Left lobe of liver (tissue), 2 donors: ENCODE results near the gene TFCP2. TPM values are rescaled to one million over a fixed set of nuclear protein-coding genes. Genes with fewer than 3 reads are reported as not detected.
"Not testable (repeated sequence)": the region's sequence is repeated elsewhere in the genome, so short reads cannot be mapped to it uniquely, and the experiment has no call there.

Source experiments
- ATAC-seq: fragments of 200-7000 bp; cut with Tn5 transposase; one replicate; pipeline ENCODE4 v1.9.1; 2020; ENCODE audit warnings: mild to moderate bottlenecking, moderate library complexity
- DNase-seq: peaks from one replicate; pipeline ENCODE4 v3.0.0-alpha.2; 2020; ENCODE audit warnings: low spot score
- total RNA-seq: library from RNA; stranded (reverse); gene quantifications from one replicate; pipeline ENCODE4 v1.2.1, GENCODE V29; 2021
- donor health status: DM: no; HTN: no; CAD: no; lungs with moderate emphysema.
- donor health status: DM: no; HTN: yes; CAD: no.

TFCP2 gene
- total RNA-seq, 1 donor from 2014 or later: 7.7 TPM

DNA sequence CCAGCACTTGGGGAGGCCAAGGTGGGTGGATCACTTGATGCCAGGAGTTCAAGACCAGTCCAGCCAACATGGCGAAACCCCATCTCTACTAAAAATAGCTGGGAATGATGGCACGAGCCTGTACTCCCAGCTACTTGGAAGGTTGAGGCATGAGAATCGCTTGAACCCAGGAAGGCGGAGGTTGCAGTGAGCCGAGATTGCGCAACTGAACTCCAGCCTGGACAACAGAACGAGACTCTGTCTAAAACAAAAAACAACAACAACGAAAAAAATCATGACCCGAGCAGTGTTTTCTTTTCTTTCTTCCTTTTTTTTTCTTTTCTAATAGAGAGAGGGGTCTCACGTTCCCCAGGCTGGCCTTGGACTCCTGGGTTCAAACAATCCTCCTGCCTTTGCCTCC is 86.0 kb downstream of the TFCP2 start:
- ATAC-seq (no peak), DNase-seq (no peak)

DNA sequence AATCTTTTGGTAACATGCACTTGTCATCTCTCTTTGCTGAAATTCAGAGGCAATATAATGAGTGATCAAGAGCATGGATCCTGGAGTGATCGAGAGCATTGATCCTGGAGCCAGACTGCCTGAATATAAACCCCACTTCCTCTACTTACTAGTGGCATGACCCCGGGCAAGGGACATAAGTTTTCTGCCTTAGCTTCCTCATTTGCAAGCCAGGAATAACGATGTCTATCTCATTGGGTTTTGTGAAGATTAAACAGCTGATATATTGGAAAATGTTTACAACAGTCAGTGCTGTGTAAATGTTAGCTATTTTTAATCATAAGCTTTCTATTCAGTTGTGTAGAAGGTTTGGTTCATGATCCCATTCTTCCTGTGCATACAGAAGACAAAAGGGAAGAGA is 87.2 kb downstream of the TFCP2 start:
- DNase-seq: no peak
- ATAC-seq: no peak

DNA sequence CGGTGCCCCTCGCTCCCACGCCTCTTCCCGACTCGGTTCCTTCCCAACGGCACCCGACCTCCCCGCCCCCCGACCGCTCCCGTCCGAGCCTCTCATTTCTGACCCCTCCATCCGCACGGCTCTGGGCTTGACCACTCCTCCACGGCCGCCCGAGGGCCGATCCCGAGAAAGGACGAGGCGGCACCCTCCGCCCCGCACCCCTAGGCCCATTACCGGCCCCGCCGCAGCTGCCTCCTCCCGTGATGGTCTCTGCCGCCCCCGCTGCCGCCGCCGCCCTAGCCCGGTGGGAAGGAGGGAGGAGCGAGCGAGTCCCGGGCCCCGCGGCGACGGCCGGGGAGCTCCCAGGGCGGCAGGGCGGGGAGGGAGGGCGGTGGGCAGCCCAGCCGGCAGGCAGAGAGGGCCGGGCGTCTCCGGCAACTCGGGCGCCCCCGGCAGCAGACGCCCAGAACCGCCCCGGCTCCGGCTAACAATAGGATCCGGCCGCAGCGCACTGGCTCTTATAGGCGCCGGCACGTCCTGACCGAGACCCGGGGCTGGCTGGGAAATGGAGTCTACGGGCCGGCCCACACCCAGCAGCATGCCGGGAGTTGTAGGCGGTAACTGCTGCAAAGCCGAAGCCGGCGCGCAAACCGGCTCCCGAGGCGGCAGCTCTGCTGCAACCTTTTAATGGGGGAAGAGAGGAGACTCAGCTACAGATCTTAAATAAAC is 89.7 kb downstream of the TFCP2 start, which contains the start of gene CSRNP2:
Gene CSRNP2 (minus strand): TSS at position 471 of the 708 bp plus-strand sequence. CDS start 7,035 bp downstream, outside the sequence.
- ATAC-seq (peak; percentile 99), DNase-seq (peak; percentile 96)

DNA sequence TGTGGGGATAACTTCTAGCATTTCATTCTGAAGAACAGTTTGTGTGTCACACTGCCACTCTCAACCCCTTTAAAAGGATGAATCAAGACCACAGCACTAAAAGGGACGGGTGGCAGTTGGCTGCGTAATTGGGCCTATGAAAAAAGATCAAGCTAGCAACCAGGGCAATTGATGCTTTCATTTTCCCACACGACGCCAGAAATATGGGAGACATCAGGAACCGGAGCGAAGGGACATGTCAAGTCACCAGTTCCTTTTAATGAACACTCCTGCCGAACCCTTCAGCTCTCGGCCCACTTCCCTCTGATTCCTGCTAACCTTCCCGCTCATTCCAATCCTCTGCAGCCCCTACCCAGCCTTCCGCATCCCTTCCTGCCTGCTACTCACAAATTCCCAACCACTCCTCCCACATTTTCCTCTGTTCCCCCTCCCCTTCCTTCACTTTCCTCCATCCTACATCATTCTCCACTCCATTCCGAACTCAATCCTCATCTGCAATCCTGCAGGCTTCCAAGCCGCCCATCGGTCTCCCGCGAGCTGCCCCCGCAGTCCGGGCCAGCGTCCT is 90.3 kb downstream of the TFCP2 start:
- ATAC-seq: peak; percentile 32
- DNase-seq: no peak

DNA sequence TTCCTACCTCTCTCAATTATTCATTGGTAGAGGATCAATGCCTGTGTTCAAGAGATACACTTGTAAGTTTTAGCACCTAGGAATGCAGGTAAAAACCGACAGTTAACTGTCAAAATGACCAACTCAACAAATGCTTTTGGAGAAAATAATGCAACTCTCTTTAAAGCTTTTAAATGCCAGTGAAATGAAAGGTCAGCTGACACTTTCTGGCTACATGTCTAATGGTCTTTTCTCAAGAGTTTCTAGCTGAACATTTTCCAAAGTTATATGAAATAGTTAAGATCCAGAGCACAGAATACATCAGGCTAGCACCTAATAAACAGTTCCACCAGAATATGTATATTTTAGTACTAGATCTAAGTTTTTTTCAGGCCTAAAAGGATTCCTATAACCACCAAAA is 91.5 kb downstream of the TFCP2 start:
- no peak for DNase-seq
- ATAC-seq: no peak

DNA sequence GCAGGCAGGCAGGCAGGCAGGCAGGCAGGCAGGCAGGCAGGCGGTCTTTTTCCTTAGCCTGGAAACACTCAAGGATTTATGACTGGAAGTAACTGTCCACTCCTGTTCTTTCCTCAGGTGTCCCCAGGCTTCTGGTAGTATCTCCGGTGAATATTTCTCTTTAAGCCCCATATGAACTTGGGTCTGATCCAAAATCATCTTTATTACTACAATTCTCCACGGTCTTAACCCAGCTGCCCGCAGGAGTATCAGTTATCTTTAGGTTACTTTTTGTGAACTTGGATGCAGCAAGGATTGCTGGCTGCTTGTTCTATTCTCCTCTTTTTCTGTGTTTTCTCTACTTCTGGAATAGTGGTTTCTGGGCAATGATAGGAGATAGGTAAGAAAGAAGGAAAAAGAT is 92.8 kb downstream of the TFCP2 start:
- no peak for ATAC-seq
- no peak for DNase-seq

DNA sequence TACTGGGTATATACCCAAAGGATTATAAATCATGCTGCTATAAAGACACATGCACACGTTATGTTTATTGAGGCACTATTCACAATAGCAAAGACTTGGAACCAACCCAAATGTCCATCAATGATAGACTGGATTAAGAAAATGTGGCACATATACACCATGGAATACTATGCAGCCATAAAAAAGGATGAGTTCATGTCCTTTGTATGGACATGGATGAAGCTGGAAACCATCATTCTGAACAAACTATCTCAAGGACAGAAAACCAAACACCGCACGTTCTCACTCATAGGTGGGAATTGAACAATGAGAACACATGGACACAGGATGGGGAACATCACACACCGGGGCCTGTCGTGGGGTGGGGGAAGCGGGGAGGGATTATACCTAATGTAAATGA is 94.1 kb downstream of the TFCP2 start:
- DNase-seq, ATAC-seq: not testable (repeated sequence)

DNA sequence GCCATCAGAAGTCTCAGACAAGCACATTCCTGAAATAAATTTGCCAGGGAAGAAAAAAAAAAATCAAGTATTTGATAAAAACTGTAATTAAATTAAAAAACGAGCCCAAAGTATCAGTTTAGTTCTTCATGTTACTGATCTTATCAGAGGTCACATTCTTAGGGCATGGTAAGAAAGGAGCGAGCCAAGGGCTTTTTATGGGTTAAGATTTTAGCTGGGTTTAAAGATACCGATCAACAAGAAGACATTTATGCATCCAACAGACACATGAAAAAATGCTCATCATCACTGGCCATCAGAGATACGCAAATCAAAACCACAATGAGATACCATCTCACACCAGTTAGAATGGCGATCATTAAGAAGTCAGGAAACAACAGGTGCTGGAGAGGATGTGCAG is 94.6 kb downstream of the TFCP2 start:
- ATAC-seq, DNase-seq: not testable (repeated sequence)

DNA sequence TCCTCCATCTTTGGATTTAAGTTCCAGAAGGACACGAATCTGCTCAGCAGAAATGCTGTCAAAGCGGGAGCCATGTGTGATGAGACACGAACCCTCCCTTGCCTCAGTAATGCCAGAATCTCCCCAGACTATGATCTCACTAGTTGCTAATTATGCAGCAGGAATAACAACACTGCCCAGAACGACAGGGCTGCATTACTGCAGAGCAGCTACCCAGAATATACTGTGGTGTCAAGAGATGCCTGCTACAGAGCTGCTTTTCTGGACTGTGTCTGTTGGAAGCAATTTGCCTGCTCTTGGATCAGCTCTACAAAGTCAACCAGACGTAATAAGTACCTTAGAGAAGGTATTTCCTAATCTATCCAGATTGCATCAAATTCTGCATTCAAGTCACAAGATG is 95.0 kb downstream of the TFCP2 start:
- no peak for DNase-seq
- ATAC-seq: no peak

DNA sequence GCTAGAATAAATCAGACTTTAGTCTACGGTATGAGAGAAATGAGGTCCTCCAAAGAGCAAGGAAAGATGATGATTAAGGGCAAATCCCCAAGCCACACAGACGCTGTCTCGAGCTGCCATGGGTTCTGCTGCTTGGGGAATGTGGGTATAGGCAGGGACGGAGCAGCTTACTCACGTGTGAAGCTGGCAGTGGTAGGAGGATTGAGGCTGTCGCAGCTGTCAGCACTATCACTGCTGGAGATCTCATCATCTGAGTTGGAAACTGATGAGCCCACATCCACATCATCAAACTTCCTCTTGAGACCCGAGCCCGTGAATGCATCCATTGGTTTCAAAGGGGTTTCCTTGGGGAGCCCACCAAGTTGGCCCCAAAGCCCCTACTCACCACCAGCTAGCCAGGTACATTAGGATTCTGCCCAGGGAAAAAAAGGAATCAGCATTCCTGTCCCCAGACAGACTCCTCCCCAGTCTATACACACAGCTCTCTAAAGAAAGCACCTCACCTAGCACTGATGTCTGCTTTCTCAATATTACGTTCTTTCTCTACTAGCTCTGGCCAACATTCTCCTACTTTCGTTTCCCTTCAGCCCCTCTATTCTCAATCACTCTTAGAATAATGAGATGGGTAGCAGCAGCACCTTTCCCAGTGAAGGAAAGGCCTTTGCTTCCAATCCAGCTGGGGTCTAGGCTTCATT is 96.6 kb downstream of the TFCP2 start:
- no peak for ATAC-seq
- DNase-seq: no peak

DNA sequence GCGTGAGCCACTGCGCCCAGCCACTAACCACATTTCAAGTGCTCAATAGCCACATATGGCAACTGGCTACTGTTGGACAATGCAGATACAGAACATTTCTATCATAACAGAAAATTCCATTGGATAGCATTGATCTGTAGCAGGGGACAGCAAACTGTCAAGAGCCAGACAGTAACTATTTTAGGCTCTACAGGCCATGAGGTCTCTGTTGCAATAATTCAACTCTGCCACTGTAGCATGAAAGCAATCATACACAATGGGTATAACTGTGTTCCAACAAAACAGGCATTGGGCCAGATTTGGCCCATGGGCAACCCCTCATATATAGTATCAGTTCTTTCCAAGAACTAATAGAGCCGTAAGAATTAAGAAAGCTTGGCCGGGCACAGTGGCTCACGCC is 97.5 kb downstream of the TFCP2 start:
- no peak for DNase-seq
- ATAC-seq: no peak

DNA sequence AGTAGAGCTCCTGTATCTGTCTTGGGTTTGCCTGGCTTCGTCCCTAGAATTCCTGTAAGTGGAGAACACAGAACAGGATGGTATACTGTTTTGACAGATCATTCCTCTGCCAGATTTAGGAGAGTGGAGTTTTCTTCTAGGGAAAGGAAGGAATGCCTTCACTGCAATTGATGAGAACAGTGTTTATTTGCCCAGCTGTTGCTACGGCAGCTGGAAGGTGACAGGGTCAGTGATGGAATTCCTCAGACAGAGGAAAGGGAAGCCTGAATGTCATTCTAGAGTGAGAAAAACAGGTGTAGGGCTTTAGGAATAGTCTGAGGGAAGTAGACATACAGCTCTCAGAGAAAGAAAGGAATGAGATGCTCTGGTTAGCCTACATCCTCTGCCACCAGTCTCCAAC is 101.3 kb downstream of the TFCP2 start:
- DNase-seq (no peak), ATAC-seq (no peak)

DNA sequence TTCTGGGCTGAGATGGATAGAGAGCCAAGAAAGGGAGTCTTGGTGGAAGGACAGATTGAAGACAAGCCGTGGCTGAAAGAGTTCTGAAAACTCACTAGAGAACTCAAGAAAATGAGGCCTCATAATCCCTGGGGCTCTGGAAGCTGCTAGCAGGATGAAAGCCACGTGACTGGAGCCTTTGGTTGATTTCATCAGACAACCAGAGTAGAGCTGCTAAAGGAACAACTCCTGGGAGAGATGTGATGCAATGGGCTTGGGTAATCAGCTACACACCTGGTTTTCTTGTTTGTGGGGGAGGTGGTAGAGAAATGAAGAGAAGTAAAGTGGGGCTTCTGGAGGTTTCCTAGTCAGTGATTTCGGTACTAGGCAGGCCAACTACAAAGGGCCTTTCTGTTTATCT is 102.9 kb downstream of the TFCP2 start:
- ATAC-seq: peak; percentile 90
- peak; percentile 71 for DNase-seq

DNA sequence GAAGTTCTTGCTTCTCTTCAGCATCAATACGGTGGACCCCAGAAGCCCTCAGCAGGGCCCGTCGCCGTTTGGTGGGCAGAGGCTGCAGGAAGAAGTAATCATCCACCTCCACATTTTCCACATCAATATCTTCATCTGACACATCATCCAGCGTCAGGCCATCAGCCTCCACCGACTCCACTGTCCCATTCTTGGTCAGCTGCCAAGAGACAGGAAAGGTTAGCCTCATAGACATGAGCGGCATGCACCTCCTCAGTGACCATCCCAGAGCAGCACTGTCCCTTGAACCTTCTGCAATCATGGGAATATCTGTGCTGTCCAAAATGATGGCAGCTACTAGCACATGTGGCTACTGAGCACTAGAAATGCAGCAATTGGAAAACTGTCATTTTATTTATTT is 105.2 kb downstream of the TFCP2 start:
- no peak for ATAC-seq
- DNase-seq: no peak

DNA sequence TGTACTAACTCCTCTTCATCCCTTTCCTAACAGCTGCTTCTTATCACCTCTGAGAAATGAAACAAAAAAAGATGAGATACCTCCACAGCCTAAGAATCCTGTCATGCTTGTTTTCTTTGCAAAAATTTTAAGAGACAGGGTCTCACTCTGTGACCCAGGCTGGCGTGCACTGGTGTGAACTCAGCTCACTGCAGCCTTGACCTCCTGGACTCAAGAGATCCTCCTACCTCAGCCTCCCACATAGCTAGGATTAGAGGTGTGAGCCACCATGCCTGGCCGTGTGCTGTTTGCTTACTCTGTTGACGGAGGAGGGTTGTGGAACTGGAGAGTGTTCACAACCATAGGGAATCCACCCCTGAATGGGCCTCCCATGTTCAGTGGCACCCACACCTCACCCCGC is 105.7 kb downstream of the TFCP2 start:
- DNase-seq (no peak), ATAC-seq (no peak)

DNA sequence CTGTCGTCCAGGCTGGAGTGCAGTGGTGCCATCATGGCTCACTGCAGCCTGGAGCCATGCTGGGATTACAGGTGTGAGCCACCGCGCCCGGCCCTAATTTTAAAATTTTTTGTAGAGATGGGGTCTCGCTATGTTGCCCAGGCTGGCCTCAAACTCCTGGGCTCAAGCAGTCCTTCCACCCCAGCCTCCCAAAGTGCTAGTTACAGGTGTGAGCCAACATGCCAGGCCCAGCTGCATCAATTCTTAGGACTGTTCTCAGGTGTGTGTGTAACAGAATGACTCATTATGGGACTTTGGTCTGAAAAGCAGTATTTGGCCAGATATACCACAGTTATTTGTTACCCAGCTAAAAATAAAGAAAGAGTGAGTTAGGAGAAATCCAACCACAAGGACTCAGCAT is 107.4 kb downstream of the TFCP2 start:
- DNase-seq (no peak), ATAC-seq (peak; percentile 63)

DNA sequence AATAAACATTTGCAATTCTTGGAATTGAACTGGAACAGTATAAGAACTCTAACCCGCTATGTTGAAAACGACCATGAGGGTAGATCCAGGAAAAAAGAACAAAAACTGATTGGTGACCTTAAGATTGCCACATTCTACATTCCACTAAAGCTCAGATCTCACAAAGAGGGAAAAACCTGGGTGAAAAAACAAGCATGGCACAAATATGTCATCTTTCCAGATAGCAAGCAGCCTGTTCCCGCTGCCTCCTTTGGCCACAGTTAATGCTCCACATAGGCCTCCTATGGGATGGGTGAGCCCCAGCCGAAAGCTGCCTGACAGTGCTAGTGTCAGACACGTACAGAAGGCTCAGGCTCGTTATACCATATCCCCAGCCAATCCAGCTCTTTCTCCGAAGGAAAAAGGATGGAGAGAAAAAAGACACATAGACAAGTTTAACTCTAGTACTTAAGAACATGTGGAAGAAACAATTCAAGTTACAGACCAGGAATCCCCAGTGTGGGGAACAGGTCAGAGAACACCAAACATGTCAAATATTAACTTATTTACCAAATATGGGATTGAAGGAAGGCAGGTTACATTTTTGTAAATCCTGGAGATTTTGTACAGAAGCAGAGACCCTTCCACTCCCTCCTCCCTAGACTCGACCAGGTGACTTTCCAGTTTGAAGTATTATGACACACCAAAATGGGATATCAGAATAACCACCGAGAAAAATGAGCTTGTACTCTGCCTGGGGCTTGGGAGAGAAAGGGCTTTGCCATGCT is 110.1 kb downstream of the TFCP2 start:
- no peak for DNase-seq
- ATAC-seq: peak; percentile 39

DNA sequence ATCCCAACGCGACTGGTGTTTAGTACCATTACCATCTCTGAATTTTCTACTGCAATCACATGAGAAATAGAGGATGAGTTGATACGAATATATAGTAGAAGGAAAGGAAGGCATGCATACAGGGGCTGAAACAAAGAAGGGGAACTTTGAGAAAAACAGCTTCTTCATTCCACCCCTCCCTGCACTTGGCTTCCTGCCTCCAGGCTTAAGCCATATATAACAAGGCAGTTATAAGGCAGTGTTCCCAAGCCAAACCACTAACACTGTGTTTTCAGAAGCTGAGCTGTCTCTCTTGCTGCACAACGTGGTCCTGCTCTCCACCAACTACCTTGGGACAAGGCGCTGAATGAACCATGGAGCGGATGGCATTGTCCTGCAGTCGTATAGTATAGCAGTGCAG is 113.8 kb downstream of the TFCP2 start:
- no peak for DNase-seq
- no peak for ATAC-seq

DNA sequence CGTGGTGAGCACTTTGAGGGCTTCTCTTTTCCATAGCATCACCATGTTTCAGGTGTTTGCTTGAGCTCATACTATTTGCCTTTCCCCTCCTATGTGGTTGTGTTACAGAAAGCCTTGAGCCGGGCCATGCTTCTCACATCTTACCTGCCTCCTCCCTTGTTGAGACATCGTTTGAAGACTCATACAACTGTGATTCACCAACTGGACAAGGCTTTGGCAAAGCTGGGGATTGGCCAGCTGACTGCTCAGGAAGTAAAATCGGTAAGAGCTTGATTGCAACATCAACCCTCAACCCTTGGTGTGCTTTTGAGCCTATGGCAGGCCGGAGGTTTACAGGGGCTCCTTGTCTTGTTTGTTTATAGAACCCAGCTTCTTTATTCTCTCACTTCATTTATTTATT is 116.7 kb downstream of the TFCP2 start:
- ATAC-seq (peak; percentile 40), DNase-seq (no peak)

DNA sequence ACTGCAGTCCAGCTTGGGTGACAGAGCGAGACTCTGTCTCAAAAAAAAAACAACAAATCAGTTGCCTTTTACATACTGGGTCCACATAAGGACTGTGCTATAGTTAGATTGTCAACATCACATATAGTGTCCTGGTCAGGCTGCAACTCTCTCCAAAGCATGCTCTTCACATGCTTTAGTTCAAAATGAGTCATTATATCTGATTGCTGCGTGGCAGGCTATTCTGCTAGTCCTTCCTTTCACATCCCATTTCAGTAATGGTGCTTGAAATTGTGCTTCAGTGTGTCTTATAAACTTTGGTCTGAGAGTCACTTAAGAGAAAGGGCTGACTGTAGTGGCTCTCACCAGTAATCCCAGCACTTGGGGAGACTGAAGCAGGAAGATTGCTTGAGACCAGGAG is 117.9 kb downstream of the TFCP2 start:
- DNase-seq (no peak), ATAC-seq (no peak)

DNA sequence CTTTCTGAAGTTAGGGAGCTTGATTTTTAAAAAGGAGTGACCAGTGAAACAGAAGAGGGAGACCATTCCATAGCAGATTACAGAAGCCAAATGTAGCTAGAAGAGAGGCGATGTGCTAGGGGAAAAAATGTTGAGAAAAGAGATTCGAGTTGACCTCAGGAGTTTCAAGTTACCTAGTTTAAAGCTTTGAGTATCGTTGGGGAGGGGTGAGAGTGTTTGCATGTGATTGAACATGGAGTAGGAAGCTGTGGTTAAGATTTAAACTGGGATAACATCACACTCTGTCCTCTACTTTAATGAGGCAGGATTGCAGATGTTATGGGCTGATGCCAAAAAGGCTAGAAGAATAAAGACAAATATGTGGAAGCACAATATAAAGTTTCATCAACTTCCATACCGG is 121.1 kb downstream of the TFCP2 start:
- ATAC-seq (no peak), DNase-seq (no peak)

DNA sequence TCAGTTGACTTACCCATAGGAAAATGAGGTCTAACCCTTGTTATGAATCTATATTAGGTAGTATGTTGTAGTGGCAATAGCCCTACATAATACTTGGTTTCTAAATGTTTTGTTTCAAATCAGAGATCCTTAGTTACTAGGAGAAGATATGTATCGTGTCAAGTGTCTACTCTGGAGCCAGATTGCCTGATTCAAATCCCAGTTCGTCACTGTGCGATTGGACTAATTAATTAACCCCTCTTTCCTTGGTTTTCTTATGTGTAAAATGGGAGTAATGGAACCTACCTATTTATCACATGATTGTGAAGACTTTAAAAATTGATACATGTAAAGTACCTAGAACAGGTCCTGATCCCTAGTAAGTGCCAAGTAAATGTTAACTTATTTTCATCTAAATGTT is 123.4 kb downstream of the TFCP2 start:
- no peak for DNase-seq
- no peak for ATAC-seq
